SU-DHL-6 (cell line): ENCODE results near the gene RSPRY1.

ENCODE experiments used
- EZH2phosphoT487 ChIP-seq: fragments of 200-600 bp; sonication (generic), shearing (Covaris generic); conservative IDR thresholded peaks from 2 replicates; pipeline ENCODE4 v1.6.1; 2018; ENCODE audit warnings: mild to moderate bottlenecking, antibody characterized with exemption, low read length, moderate library complexity, mixed read lengths
- TF ChIP-seq, protein P1 (sequence below): fragments of 200-600 bp; sonication (generic); IDR thresholded peaks from one replicate; pipeline ENCODE4 v1.5.1; 2017; ENCODE audit warnings: antibody characterized with exemption, mild to moderate bottlenecking, low read length, moderate library complexity; ENCODE audit not compliant: insufficient read depth, poor library complexity, severe bottlenecking

- TF ChIP-seq, protein P1, sequence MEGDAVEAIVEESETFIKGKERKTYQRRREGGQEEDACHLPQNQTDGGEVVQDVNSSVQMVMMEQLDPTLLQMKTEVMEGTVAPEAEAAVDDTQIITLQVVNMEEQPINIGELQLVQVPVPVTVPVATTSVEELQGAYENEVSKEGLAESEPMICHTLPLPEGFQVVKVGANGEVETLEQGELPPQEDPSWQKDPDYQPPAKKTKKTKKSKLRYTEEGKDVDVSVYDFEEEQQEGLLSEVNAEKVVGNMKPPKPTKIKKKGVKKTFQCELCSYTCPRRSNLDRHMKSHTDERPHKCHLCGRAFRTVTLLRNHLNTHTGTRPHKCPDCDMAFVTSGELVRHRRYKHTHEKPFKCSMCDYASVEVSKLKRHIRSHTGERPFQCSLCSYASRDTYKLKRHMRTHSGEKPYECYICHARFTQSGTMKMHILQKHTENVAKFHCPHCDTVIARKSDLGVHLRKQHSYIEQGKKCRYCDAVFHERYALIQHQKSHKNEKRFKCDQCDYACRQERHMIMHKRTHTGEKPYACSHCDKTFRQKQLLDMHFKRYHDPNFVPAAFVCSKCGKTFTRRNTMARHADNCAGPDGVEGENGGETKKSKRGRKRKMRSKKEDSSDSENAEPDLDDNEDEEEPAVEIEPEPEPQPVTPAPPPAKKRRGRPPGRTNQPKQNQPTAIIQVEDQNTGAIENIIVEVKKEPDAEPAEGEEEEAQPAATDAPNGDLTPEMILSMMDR: no peak
- TF ChIP-seq EZH2phosphoT487: no peak
Measured at GRCh38 chr16:57266531-57267260, 80.6 kb downstream of the RSPRY1 start.
